GM12801 (cell line): ENCODE measurements around the gene FAM83E.

Experiments
- TF ChIP-seq, protein P1 (sequence below): IDR thresholded peaks from one replicate; pipeline ENCODE4 v1.5.1; 2011; ENCODE audit warnings: control low read depth; ENCODE audit not compliant: insufficient read length; ENCODE audit errors: extremely low read depth

Gene FAM83E

GRCh38 chr19:48565090-48565489 lies 49.8 kb downstream of the FAM83E start:
- TF ChIP-seq, protein P1, sequence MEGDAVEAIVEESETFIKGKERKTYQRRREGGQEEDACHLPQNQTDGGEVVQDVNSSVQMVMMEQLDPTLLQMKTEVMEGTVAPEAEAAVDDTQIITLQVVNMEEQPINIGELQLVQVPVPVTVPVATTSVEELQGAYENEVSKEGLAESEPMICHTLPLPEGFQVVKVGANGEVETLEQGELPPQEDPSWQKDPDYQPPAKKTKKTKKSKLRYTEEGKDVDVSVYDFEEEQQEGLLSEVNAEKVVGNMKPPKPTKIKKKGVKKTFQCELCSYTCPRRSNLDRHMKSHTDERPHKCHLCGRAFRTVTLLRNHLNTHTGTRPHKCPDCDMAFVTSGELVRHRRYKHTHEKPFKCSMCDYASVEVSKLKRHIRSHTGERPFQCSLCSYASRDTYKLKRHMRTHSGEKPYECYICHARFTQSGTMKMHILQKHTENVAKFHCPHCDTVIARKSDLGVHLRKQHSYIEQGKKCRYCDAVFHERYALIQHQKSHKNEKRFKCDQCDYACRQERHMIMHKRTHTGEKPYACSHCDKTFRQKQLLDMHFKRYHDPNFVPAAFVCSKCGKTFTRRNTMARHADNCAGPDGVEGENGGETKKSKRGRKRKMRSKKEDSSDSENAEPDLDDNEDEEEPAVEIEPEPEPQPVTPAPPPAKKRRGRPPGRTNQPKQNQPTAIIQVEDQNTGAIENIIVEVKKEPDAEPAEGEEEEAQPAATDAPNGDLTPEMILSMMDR, result no peak
